Breast epithelium (tissue), 3 donors: ENCODE results near the gene EEF1A2.

Experiments used
- CTCF ChIP-seq, 3 donors: fragments of 450-650 bp; IDR thresholded peaks; one replicate each; pipeline ENCODE4 v1.5.1; 2016 to 2017; ENCODE audit warnings: antibody characterized with exemption in 3 of 3, mild to moderate bottlenecking in 3 of 3, moderate library complexity in 3 of 3
- POLR2A ChIP-seq: fragments of 450-650 bp; IDR thresholded peaks from one replicate; pipeline ENCODE4 v1.6.1; 2016; ENCODE audit warnings: antibody characterized with exemption, mild to moderate bottlenecking, moderate library complexity

GRCh38 chr20:63488315-63489251 lies 10.3 kb downstream of the EEF1A2 start:
- TF ChIP-seq POLR2A (no peak), CTCF (IDR thresholded peaks at IDR 0.05) (no peak)
